Right lung (tissue), 5 donors: ENCODE results near the gene RIPOR1. TPM values are rescaled to one million over a fixed set of nuclear protein-coding genes. Genes with fewer than 3 reads are reported as not detected.

Experiments
- DNase-seq, 2 donors: peaks; one replicate each; pipeline ENCODE4 v3.0.0-alpha.2; 2013
- polyA plus RNA-seq, 5 donors: library from polyadenylated mRNA; unstranded; fragments of 120-200 nt; gene quantifications; one replicate each; pipeline versions ENCODE4 v1.2.1 to v1.2.3, GENCODE V29; 2013; ENCODE audit warnings: inconsistent platforms in 1 of 5, low replicate concordance in 1 of 5; ENCODE audit not compliant: insufficient read length in 5 of 5, insufficient read depth in 1 of 5

Gene RIPOR1
- polyA plus RNA-seq, 5 donors, result 38.3 to 62.4 (median 53.0) TPM

GRCh38 chr16:67551091-67551490 lies 22.5 kb downstream of the RIPOR1 start:
- DNase-seq, result no peak

- no peak for DNase-seq
Measured at GRCh38 chr16:67551972-67552371, 23.3 kb downstream of the RIPOR1 start.

- DNase-seq, result no peak
Measured at GRCh38 chr16:67552476-67552875, 23.8 kb downstream of the RIPOR1 start.

- no peak for DNase-seq
Measured at GRCh38 chr16:67555795-67556212, 27.2 kb downstream of the RIPOR1 start.

- DNase-seq, result no peak
Measured at GRCh38 chr16:67558859-67559258, 30.2 kb downstream of the RIPOR1 start.

GRCh38 chr16:67560827-67561342 lies 32.3 kb downstream of the RIPOR1 start:
- no peak for DNase-seq

GRCh38 chr16:67561501-67561823 lies 32.8 kb downstream of the RIPOR1 start:
- no peak for DNase-seq

GRCh38 chr16:67561824-67562525 lies 33.3 kb downstream of the RIPOR1 start:
- peak; percentile 96 to 98 for DNase-seq

- peak; percentile 82 to 84 for DNase-seq
Measured at GRCh38 chr16:67562526-67562917, 33.9 kb downstream of the RIPOR1 start, which contains the start of gene CTCF. Gene CTCF, plus strand, starts transcription at chr16:67562526. Its CDS starts 48,307 bp downstream, at chr16:67610833.

- DNase-seq, result peak; percentile 57 to 73
Measured at GRCh38 chr16:67562918-67563707, 34.5 kb downstream of the RIPOR1 start.

- peak; percentile 67 to 70 for DNase-seq
Measured at GRCh38 chr16:67563708-67564468, 35.3 kb downstream of the RIPOR1 start.

GRCh38 chr16:67565470-67566100 lies 37.0 kb downstream of the RIPOR1 start:
- DNase-seq, result no peak

GRCh38 chr16:67571464-67571863 lies 42.8 kb downstream of the RIPOR1 start:
- DNase-seq, result no peak

- DNase-seq, result no peak
Measured at GRCh38 chr16:67571981-67572431, 43.4 kb downstream of the RIPOR1 start.

GRCh38 chr16:67579686-67580085 lies 51.1 kb downstream of the RIPOR1 start:
- no peak for DNase-seq

- DNase-seq, result no peak
Measured at GRCh38 chr16:67580202-67580601, 51.6 kb downstream of the RIPOR1 start.

GRCh38 chr16:67593288-67593687 lies 64.7 kb downstream of the RIPOR1 start:
- DNase-seq, result no peak

- no peak for DNase-seq
Measured at GRCh38 chr16:67593701-67594100, 65.1 kb downstream of the RIPOR1 start.

GRCh38 chr16:67594256-67594915 lies 65.8 kb downstream of the RIPOR1 start:
- DNase-seq, result no peak

- DNase-seq, result no peak
Measured at GRCh38 chr16:67594956-67595355, 66.3 kb downstream of the RIPOR1 start.
